Spleen (tissue), 11 donors: ENCODE data around the gene PDXDC1. TPM values are rescaled to one million over a fixed set of nuclear protein-coding genes. Genes with fewer than 3 reads are reported as not detected.

ENCODE experiments used
- DNase-seq: peaks from one replicate; pipeline ENCODE4 v3.0.0-alpha.2; 2020
- H3K27ac ChIP-seq, 8 donors: fragments of 200-600 bp; sonication (generic) in 7 of 8; 1 replicate in 4 of 8; 2 replicates in 4 of 8; pipeline versions ENCODE4 v1.5.0 to v1.8.0; 2016 to 2021; ENCODE audit warnings: inconsistent platforms in 4 of 8, mild to moderate bottlenecking in 4 of 8, moderate library complexity in 1 of 8
- H3K27me3 ChIP-seq, 7 donors: fragments of 200-600 bp; sonication (generic) in 6 of 7; replicated peaks in 1 of 7; 1 replicate in 4 of 7; 2 replicates in 3 of 7; pipeline versions ENCODE4 v1.5.0 to v1.8.0; 2016 to 2021; ENCODE audit warnings: inconsistent platforms in 3 of 7, mild to moderate bottlenecking in 1 of 7
- H3K36me3 ChIP-seq, 6 donors: fragments of 200-600 bp; sonication (generic) in 5 of 6; 1 replicate in 4 of 6; 2 replicates in 2 of 6; pipeline versions ENCODE4 v1.5.0 to v1.8.0; 2016 to 2021; ENCODE audit warnings: inconsistent platforms in 2 of 6
- H3K4me1 ChIP-seq, 6 donors: fragments of 200-600 bp; sonication (generic) in 5 of 6; 1 replicate in 3 of 6; 2 replicates in 3 of 6; pipeline versions ENCODE4 v1.5.0 to v1.8.0; 2016 to 2021; ENCODE audit warnings: inconsistent platforms in 3 of 6
- H3K4me3 ChIP-seq, 8 donors: fragments of 200-600 bp; sonication (generic) in 7 of 8; 1 replicate in 4 of 8; 2 replicates in 4 of 8; pipeline versions ENCODE4 v1.5.0 to v1.8.0; 2016 to 2021; ENCODE audit warnings: inconsistent platforms in 4 of 8, mild to moderate bottlenecking in 4 of 8, moderate library complexity in 2 of 8
- H3K9me3 ChIP-seq, 8 donors: fragments of 200-600 bp; sonication (generic) in 7 of 8; 1 replicate in 4 of 8; 2 replicates in 4 of 8; pipeline versions ENCODE4 v1.5.0 to v1.8.0; 2016 to 2021; ENCODE audit warnings: inconsistent platforms in 4 of 8
- POLR2A ChIP-seq, 3 donors: fragments of 450-650 bp; IDR thresholded peaks; one replicate each; pipeline ENCODE4 v1.5.1; 2017; ENCODE audit warnings: antibody characterized with exemption in 3 of 3, mild to moderate bottlenecking in 1 of 3
- POLR2AphosphoS5 ChIP-seq, 3 donors: sonication (generic); formaldehyde crosslinking; IDR thresholded peaks; one replicate each; pipeline ENCODE4 v1.5.1; 2017; ENCODE audit warnings: antibody characterized with exemption in 3 of 3
- WGBS, 5 donors: extraction: QIAGEN DNeasy Blood & Tissue Kit in 3 of 5; methylation state at CpG; one replicate each; pipeline versions ENCODE4 v1.1.5 to v1.1.7; 2013 to 2018; 5-methylcytosine and 5-hydroxymethylcytosine counted together
- intact Hi-C: fragments of 100-400 bp; cut with DNase I; formaldehyde crosslinking; loops from one replicate; pipeline ENCODE4 v1.15.0; 2023; ENCODE audit warnings: low total_unique reads
- polyA plus RNA-seq, 3 donors: library from polyadenylated mRNA; stranded (reverse); fragments of 200-250 nt; gene quantifications; one replicate each; pipeline ENCODE4 v1.2.1, GENCODE V29; 2013
- total RNA-seq, 7 donors: library from RNA; depleted of rRNA in 3 of 7; stranded (reverse); fragments of >200 nt in 3 of 7; fragmentation: NEBNext Ultra II Directional in 4 of 7; extraction: Animal tissue kit (Norgen Biotek cat#: 25700) in 4 of 7; gene quantifications; one replicate each; pipeline versions ENCODE4 v1.1.0 to v1.2.1, GENCODE V29; 2016 to 2021
- TF ChIP-seq, protein P1 (sequence below), 11 experiments: fragments of 200-600 bp in 7 of 11; fragments of 450-650 bp in 4 of 11; sonication (generic) in 4 of 11; IDR thresholded peaks in 8 of 11; conservative IDR thresholded peaks in 3 of 11; 1 replicate in 7 of 11; 2 replicates in 4 of 11; pipeline versions ENCODE4 v1.4.0 to v1.8.0; 2016 to 2021; ENCODE audit warnings: antibody characterized with exemption in 11 of 11, inconsistent platforms in 4 of 11, mild to moderate bottlenecking in 1 of 11
- donor health status: healthy with polysubstance abuse.
- donor health status: DM: no; HTN: no; CAD: no; lungs with moderate emphysema.
- donor health status: DM: no; HTN: no; CAD: no.
- donor health status: Bipolar disorder and iron deficiency.
- donor health status: healthy.
- donor health status: DM: no; HTN: no; CAD: no.
- donor health status: DM: yes; HTN: yes; CAD: no.

The PDXDC1 gene
- total and polyA plus RNA-seq, 10 donors = 17.7 to 80.7 (median 62.8) TPM

DNA sequence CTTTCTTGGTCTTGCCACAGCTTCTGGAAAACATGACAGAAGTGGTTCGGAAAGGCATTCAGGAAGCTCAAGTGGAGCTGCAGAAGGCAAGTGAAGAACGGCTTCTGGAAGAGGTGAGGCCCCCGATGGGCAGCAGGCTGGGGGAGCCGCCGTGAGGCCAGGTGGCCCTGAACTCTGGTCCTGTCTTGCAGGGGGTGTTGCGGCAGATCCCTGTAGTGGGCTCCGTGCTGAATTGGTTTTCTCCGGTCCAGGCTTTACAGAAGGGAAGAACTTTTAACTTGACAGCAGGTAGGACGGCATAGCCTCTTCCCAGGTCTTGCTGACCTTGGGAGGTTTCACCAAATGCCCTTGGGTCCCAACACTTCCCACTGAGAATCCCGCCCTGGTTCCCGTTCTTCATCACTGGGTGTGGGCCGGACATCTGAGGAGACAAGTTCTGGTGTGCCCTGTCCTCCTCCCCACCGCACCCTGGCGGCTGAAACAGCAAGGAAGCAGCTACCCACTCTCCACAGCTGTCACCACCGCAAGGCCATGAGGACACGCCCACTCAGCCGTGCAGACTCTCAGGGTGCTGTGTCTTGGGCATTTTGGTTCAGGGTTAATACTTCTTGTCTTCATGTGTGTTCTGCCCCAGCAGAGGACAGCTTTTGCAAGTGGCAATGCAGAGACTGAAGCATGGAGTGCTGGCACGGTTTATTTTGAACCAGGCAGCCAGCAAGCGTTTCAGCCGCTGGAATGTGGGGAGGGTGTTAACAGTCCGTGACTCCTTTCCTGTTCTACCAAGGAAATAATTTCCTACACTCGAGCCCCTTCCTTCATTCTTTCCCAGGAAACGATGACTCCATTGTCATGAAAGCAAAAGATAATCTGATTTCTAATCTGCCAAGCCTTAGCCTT, 59.7 kb downstream of the PDXDC1 start:
- Histone ChIP-seq H3K27me3 (no peaks in the 10 kb centered on the region), H3K27ac (peak overlapping the region in 7 of 8 donors; percentile 61 to 81 (median 71)), H3K4me1 (peaks cover 0 to 53% (median 23%) of the 10 kb centered on the region in 6 donors), H3K36me3 (peaks cover 0 to 100% (median 86%) of the 10 kb centered on the region in 6 donors), H3K9me3 (no peaks in the 10 kb centered on the region), H3K4me3 (no peak overlapping the region)
- intact Hi-C loops = no loop called here
- no peak for DNase-seq
- WGBS, 5 donors = 67 to 84% (median 76%) methylated on average over 22 to 23 of the region's 23 CpGs
- TF ChIP-seq POLR2AphosphoS5 (IDR thresholded peaks at IDR 0.05) (peak in 1 of 3 donors; percentile 60), POLR2A (IDR thresholded peaks at IDR 0.05) (no peak)
- TF ChIP-seq, protein P1, sequence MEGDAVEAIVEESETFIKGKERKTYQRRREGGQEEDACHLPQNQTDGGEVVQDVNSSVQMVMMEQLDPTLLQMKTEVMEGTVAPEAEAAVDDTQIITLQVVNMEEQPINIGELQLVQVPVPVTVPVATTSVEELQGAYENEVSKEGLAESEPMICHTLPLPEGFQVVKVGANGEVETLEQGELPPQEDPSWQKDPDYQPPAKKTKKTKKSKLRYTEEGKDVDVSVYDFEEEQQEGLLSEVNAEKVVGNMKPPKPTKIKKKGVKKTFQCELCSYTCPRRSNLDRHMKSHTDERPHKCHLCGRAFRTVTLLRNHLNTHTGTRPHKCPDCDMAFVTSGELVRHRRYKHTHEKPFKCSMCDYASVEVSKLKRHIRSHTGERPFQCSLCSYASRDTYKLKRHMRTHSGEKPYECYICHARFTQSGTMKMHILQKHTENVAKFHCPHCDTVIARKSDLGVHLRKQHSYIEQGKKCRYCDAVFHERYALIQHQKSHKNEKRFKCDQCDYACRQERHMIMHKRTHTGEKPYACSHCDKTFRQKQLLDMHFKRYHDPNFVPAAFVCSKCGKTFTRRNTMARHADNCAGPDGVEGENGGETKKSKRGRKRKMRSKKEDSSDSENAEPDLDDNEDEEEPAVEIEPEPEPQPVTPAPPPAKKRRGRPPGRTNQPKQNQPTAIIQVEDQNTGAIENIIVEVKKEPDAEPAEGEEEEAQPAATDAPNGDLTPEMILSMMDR (IDR thresholded peaks at IDR 0.05 in 8 of 11, conservative IDR thresholded peaks at IDR 0.05 in 3 of 11) = peak in 8 of 11 experiments; percentile 19 to 50 (median 34)

DNA sequence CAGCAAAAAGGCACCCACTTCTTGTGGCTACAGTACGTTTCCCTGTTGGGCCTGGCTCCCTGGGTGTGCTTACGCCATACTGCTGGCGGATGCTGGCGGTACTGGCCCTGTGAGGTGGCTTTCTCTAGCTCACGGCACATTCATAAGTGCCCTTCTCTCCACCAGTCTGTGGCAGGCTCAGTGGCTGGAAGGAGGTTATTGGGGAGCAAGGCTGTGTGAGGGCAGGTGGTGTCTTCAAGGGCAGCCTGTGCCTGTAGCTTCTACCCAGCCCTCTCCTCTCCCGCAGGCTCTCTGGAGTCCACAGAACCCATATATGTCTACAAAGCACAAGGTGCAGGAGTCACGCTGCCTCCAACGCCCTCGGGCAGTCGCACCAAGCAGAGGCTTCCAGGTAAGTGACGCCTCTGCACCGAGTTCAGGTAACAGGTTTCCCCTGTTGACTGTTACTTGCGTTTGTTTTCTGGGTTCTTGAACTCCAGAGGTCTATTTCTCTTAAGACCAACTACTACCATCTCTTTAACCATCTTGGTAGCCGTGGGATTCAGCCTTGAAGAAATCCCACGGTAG, 60.4 kb downstream of the PDXDC1 start:
- Histone ChIP-seq H3K27ac (peak overlapping the region in 7 of 8 donors; percentile 61 to 81 (median 71)), H3K36me3 (peaks cover 0 to 100% (median 91%) of the 10 kb centered on the region in 6 donors), H3K27me3 (no peaks in the 10 kb centered on the region), H3K9me3 (no peaks in the 10 kb centered on the region), H3K4me1 (peaks cover 0 to 53% (median 23%) of the 10 kb centered on the region in 6 donors), H3K4me3 (no peak overlapping the region)
- DNase-seq = no peak
- TF ChIP-seq POLR2AphosphoS5 (IDR thresholded peaks at IDR 0.05) = peak in 2 of 3 donors; percentile 17 to 18
- TF ChIP-seq, protein P1 (IDR thresholded peaks at IDR 0.05 in 8 of 11, conservative IDR thresholded peaks at IDR 0.05 in 3 of 11) = no peak
- intact Hi-C loops = no loop called here
- 71 to 78% (median 74%) methylated on average over 15 of the region's 15 CpGs for WGBS, 5 donors

DNA sequence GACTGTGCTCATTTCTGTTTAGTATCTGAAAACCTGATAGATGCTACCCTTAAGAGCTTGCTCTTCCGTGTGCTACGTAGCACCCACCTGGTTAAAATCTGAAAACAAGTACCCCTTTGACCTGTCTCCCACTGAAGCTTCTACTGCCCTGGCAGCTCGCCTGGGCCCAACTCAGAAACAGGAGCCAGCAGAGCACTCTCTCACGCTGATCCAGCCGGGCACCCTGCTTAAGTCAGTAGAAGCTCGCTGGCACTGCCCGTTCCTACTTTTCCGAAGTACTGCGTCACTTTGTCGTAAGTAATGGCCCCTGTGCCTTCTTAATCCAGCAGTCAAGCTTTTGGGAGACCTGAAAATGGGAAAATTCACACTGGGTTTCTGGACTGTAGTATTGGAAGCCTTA, 62.2 kb downstream of the PDXDC1 start:
- Histone ChIP-seq H3K27me3 (no peaks in the 10 kb centered on the region), H3K36me3 (peaks cover 0 to 98% (median 87%) of the 10 kb centered on the region in 6 donors), H3K9me3 (no peaks in the 10 kb centered on the region), H3K27ac (no peak overlapping the region), H3K4me3 (no peak overlapping the region), H3K4me1 (peaks cover 0 to 51% (median 25%) of the 10 kb centered on the region in 6 donors)
- DNase-seq = no peak
- no peak for TF ChIP-seq POLR2A (IDR thresholded peaks at IDR 0.05)
- TF ChIP-seq, protein P1 (IDR thresholded peaks at IDR 0.05 in 8 of 11, conservative IDR thresholded peaks at IDR 0.05 in 3 of 11) = no peak
- TF ChIP-seq POLR2AphosphoS5 (IDR thresholded peaks at IDR 0.05) = no peak
- WGBS, 5 donors = 85 to 97% (median 91%) methylated on average over 10 of the region's 10 CpGs
- intact Hi-C loops = no loop called here

DNA sequence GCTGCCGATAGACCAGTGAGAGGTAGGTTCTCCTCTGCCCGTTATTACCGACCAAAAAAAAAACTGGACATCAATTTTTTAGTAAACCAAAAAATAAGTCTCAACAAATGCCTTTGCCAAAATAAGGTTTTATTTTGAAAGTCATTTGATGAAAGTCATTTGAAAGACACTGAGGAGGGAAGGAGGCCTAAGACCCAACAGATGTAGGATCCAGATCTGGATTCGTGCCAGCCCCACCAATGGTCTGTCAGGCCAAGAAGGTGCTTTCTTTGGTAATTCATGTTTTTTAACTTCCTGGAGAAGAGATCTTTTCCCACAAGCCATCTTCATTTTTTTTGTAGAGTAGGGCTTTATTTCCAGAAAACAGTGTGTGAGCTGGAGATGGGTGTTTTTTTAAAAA, 62.9 kb downstream of the PDXDC1 start:
- peaks cover 0 to 91% (median 81%) of the 10 kb centered on the region in 6 donors for H3K36me3 ChIP-seq
- WGBS, 5 donors = 74 to 96% (median 88%) methylated on average over 4 of the region's 4 CpGs
- intact Hi-C loops = no loop called here
- no peaks in the 10 kb centered on the region for H3K9me3 ChIP-seq
- no peaks in the 10 kb centered on the region for H3K27me3 ChIP-seq
- DNase-seq = no peak
- no peak for TF ChIP-seq POLR2A (IDR thresholded peaks at IDR 0.05)
- TF ChIP-seq POLR2AphosphoS5 (IDR thresholded peaks at IDR 0.05) = no peak
- TF ChIP-seq, protein P1 (IDR thresholded peaks at IDR 0.05 in 8 of 11, conservative IDR thresholded peaks at IDR 0.05 in 3 of 11) = no peak
- no peak overlapping the region for H3K27ac ChIP-seq
- no peak overlapping the region for H3K4me3 ChIP-seq
- peaks cover 0 to 48% (median 26%) of the 10 kb centered on the region in 6 donors for H3K4me1 ChIP-seq
